ENCODE measurements around the gene NUB1.
A peak's percentile ranks its signal among the peaks of the same experiment; 100 is the strongest.

The NUB1 gene

DNA sequence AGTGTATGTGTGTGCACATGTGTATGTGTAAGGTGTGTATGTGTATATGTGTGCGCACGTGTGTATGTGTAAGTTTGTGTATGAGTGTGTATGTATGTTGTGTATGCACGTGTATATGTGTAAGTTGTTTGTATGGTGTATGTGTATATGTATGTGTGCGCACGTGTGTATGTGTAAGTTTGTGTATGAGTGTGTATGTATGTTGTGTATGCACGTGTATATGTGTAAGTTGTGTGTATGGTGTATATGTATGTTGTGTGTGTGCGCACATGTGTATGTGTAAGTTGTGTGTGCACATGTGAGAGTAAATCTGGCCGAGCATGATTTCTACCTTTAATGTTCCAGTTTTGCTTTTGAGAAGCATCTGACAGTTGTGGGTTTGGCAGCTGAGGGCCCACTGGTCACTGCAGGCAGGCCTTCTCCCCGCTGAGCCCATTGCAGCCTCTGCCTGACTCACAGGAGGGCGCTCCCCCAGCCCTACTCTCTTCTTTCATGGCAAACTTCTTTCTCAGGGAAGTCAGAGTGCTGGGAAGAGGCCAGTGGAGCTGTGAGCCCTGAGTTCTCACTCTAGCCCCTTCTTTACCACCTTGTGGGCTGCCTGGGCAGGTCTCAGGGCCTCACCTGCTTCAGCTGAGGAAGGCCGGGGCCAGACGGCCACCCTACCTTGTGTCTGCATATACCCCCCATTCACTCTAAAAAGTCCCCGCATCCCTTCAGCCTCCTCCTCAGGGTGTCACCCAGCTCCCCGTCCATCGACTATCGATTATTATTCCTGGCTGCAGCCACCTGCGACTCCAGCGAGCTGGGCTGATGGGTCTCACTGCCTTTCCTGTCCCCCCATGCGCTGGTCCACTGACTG, 57.1 kb downstream of the NUB1 start:
- Histone ChIP-seq H3K9ac (ENCODE audit: low read depth, low read length, poor library complexity) (no peak overlapping the region), H3K23ac (ENCODE audit: low read depth, low read length, poor library complexity) (peak overlapping the region; percentile 50), H2AK5ac (ENCODE audit: low read depth, low read length) (no peak overlapping the region), H2BK5ac (ENCODE audit: low read length) (no peak overlapping the region), H3K4ac (ENCODE audit: low read length) (no peak overlapping the region), H3K27me3 (ENCODE audit: control insufficient read depth in 3 of 3, insufficient read depth in 3 of 3, low read depth in 1 of 3, low read length in 3 of 3) (peaks cover 0 to 2% (median 0%) of the 10 kb centered on the region in 3 experiments), H3K14ac (ENCODE audit: low read length) (no peak overlapping the region), H3K79me1 (ENCODE audit: low read depth, low read length) (no peaks in the 10 kb centered on the region), H2AFZ (ENCODE audit: low read length) (no peak overlapping the region), H3K4me2 (ENCODE audit: insufficient read depth, low read length, poor library complexity, severe bottlenecking) (no peak overlapping the region), H2BK12ac (ENCODE audit: low read length) (no peak overlapping the region), H3K27ac (replicated peaks; ENCODE audit: low read length) (no peak overlapping the region), H4K8ac (ENCODE audit: low read depth, low read length) (no peak overlapping the region), H3K4me3 (ENCODE audit: low read length in 2 of 2) (no peak overlapping the region), H3K4me1 (ENCODE audit: control insufficient read depth in 2 of 2, insufficient read depth in 1 of 2, low read depth in 1 of 2, low read length in 2 of 2) (peaks cover 0 to 16% of the 10 kb centered on the region in 2 donors), H2BK15ac (ENCODE audit: low read length) (no peak overlapping the region), H3K36me3 (replicated peaks in 1 of 2; ENCODE audit: control insufficient read depth in 2 of 2, insufficient read depth in 2 of 2, low read length in 2 of 2) (peaks cover 13 to 18% of the 10 kb centered on the region in 2 donors), H3K9me3 (replicated peaks in 1 of 2; ENCODE audit: control insufficient read depth in 2 of 2, insufficient read depth in 1 of 2, low read depth in 1 of 2, low read length in 2 of 2) (peaks cover 0 to 7% of the 10 kb centered on the region in 2 donors), H3K18ac (ENCODE audit: low read length) (peak overlapping the region; percentile 9), H2BK120ac (ENCODE audit: low read depth, low read length) (no peak overlapping the region), H4K91ac (ENCODE audit: low read depth, low read length, poor library complexity) (no peak overlapping the region)
- 100% methylated on average over 3 to 4 of the region's 19 CpGs for WGBS, 2 donors (ENCODE audit: extremely low coverage in 2 of 2, insufficient read length in 2 of 2, insufficient replicate concordance in 1 of 2)
- DNase-seq (ENCODE audit: low spot score) = no peak

DNA sequence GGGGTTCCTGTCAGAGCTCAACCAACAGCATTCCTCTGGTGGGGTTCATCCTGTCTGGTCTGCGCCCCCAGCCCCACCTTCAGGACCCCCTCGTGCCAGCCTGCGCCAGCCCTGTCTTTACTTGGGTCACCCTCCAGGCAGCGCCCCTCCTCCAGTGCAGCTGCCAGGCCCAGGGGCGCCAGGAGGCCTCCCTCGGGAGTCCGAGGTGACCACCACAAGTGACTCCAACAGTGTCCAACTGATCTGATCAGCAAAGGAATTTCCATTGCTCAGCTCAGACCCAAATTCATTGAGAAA, 57.6 kb downstream of the NUB1 start:
- peaks cover 0 to 7% of the 10 kb centered on the region in 2 donors for H3K9me3 ChIP-seq (replicated peaks in 1 of 2; ENCODE audit: control insufficient read depth in 2 of 2, insufficient read depth in 1 of 2, low read depth in 1 of 2, low read length in 2 of 2)
- H3K4ac ChIP-seq (ENCODE audit: low read length) = no peak overlapping the region
- H2AK5ac ChIP-seq (ENCODE audit: low read depth, low read length) = no peak overlapping the region
- H2BK12ac ChIP-seq (ENCODE audit: low read length) = no peak overlapping the region
- H2BK5ac ChIP-seq (ENCODE audit: low read length) = no peak overlapping the region
- no peak overlapping the region for H3K9ac ChIP-seq (ENCODE audit: low read depth, low read length, poor library complexity)
- no peak for DNase-seq (ENCODE audit: low spot score)
- no peak overlapping the region for H2AFZ ChIP-seq (ENCODE audit: low read length)
- no peak overlapping the region for H3K27ac ChIP-seq (replicated peaks; ENCODE audit: low read length)
- H3K18ac ChIP-seq (ENCODE audit: low read length) = peak overlapping the region; percentile 9
- H3K14ac ChIP-seq (ENCODE audit: low read length) = no peak overlapping the region
- no CpG with 5 or more reads among the region's 7 CpGs for WGBS, 2 donors (ENCODE audit: extremely low coverage in 2 of 2, insufficient read length in 2 of 2, insufficient replicate concordance in 1 of 2)
- H3K4me3 ChIP-seq (ENCODE audit: low read length in 2 of 2) = no peak overlapping the region
- no peak overlapping the region for H4K91ac ChIP-seq (ENCODE audit: low read depth, low read length, poor library complexity)
- peaks cover 13 to 18% of the 10 kb centered on the region in 2 donors for H3K36me3 ChIP-seq (replicated peaks in 1 of 2; ENCODE audit: control insufficient read depth in 2 of 2, insufficient read depth in 2 of 2, low read length in 2 of 2)
- no peak overlapping the region for H2BK15ac ChIP-seq (ENCODE audit: low read length)
- H3K4me2 ChIP-seq (ENCODE audit: insufficient read depth, low read length, poor library complexity, severe bottlenecking) = no peak overlapping the region
- H4K8ac ChIP-seq (ENCODE audit: low read depth, low read length) = no peak overlapping the region
- H3K27me3 ChIP-seq (ENCODE audit: control insufficient read depth in 3 of 3, insufficient read depth in 3 of 3, low read depth in 1 of 3, low read length in 3 of 3) = peaks cover 0 to 2% (median 0%) of the 10 kb centered on the region in 3 experiments
- H3K23ac ChIP-seq (ENCODE audit: low read depth, low read length, poor library complexity) = peak overlapping the region; percentile 50
- H2BK120ac ChIP-seq (ENCODE audit: low read depth, low read length) = no peak overlapping the region
- H3K79me1 ChIP-seq (ENCODE audit: low read depth, low read length) = no peaks in the 10 kb centered on the region
- H3K4me1 ChIP-seq (ENCODE audit: control insufficient read depth in 2 of 2, insufficient read depth in 1 of 2, low read depth in 1 of 2, low read length in 2 of 2) = peaks cover 0 to 14% of the 10 kb centered on the region in 2 donors

DNA sequence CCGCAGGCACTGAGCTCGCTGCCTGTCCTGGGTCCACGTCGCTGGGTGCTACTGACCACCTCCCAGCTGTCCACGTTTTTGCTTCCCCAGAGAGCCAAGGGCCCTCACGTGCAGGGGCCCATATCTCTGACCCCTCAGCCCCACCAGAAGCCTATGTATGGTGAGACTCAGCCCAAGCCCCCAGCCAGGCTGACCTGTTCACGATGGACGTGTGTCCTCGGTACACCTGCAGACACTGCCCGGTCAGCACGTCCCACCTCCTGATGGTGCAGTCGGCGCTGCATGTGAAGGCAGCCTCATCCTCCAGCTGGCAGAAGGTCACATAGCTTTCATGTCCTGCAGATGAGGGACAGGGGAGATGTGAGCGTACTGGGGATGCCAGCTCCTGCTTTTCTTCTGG, 58.3 kb downstream of the NUB1 start:
- Histone ChIP-seq H4K8ac (ENCODE audit: low read depth, low read length) (peak overlapping the region; percentile 99), H2BK5ac (ENCODE audit: low read length) (no peak overlapping the region), H3K9me3 (replicated peaks in 1 of 2; ENCODE audit: control insufficient read depth in 2 of 2, insufficient read depth in 1 of 2, low read depth in 1 of 2, low read length in 2 of 2) (peaks cover 0 to 7% of the 10 kb centered on the region in 2 donors), H3K9ac (ENCODE audit: low read depth, low read length, poor library complexity) (no peak overlapping the region), H4K91ac (ENCODE audit: low read depth, low read length, poor library complexity) (no peak overlapping the region), H2BK15ac (ENCODE audit: low read length) (no peak overlapping the region), H3K4me2 (ENCODE audit: insufficient read depth, low read length, poor library complexity, severe bottlenecking) (no peak overlapping the region), H2AK5ac (ENCODE audit: low read depth, low read length) (peak overlapping the region; percentile 63), H2BK12ac (ENCODE audit: low read length) (no peak overlapping the region), H3K4ac (ENCODE audit: low read length) (no peak overlapping the region), H3K23ac (ENCODE audit: low read depth, low read length, poor library complexity) (peak overlapping the region; percentile 87), H3K27ac (replicated peaks; ENCODE audit: low read length) (no peak overlapping the region), H3K14ac (ENCODE audit: low read length) (peak overlapping the region; percentile 39), H3K27me3 (ENCODE audit: control insufficient read depth in 3 of 3, insufficient read depth in 3 of 3, low read depth in 1 of 3, low read length in 3 of 3) (peaks cover 0 to 2% (median 0%) of the 10 kb centered on the region in 3 experiments), H3K4me1 (ENCODE audit: control insufficient read depth in 2 of 2, insufficient read depth in 1 of 2, low read depth in 1 of 2, low read length in 2 of 2) (peaks cover 1 to 14% of the 10 kb centered on the region in 2 donors), H3K4me3 (ENCODE audit: low read length in 2 of 2) (no peak overlapping the region), H3K36me3 (replicated peaks in 1 of 2; ENCODE audit: control insufficient read depth in 2 of 2, insufficient read depth in 2 of 2, low read length in 2 of 2) (peaks cover 13 to 15% of the 10 kb centered on the region in 2 donors), H3K18ac (ENCODE audit: low read length) (peak overlapping the region; percentile 84), H2AFZ (ENCODE audit: low read length) (no peak overlapping the region), H3K79me1 (ENCODE audit: low read depth, low read length) (no peaks in the 10 kb centered on the region), H2BK120ac (ENCODE audit: low read depth, low read length) (no peak overlapping the region)
- no CpG with 5 or more reads among the region's 14 CpGs for WGBS, 2 donors (ENCODE audit: extremely low coverage in 2 of 2, insufficient read length in 2 of 2, insufficient replicate concordance in 1 of 2)
- no peak for DNase-seq (ENCODE audit: low spot score)

DNA sequence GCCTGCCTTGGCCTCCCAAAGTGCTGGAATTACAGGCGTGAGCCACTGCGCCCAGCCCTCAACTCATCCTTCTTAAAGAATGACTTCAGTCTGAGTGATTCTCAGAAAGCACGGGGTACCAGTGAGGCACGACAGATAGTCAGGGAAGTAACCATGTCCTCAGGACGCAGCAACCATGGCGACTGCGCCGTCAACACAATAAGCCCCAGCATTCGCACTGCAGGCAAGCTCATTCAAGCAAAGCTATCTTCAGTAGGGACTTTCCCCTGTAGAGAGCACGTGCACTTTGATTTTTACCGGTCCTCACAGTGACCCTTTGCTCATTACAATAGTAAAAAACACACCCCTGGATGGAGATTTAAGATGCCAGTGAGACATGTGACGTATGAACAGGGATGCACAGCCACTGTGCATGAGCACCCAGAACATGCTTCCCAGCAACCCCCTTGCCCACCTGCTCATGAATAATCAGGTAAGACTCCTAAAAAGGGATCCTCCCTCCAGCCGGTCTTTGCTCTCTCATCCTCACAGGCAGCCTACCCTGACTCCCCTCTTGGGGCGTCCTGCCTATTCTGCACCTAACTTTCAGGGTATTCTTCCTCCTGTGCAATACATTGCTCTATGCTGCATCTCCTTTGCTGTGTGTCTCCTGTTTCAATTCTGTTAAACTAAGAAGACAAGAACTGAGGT, 59.2 kb downstream of the NUB1 start:
- Histone ChIP-seq H3K4ac (ENCODE audit: low read length) (no peak overlapping the region), H4K91ac (ENCODE audit: low read depth, low read length, poor library complexity) (no peak overlapping the region), H3K23ac (ENCODE audit: low read depth, low read length, poor library complexity) (no peak overlapping the region), H2BK12ac (ENCODE audit: low read length) (no peak overlapping the region), H3K27me3 (ENCODE audit: control insufficient read depth in 3 of 3, insufficient read depth in 3 of 3, low read depth in 1 of 3, low read length in 3 of 3) (peaks cover 0 to 2% (median 0%) of the 10 kb centered on the region in 3 experiments), H3K9ac (ENCODE audit: low read depth, low read length, poor library complexity) (no peak overlapping the region), H3K36me3 (replicated peaks in 1 of 2; ENCODE audit: control insufficient read depth in 2 of 2, insufficient read depth in 2 of 2, low read length in 2 of 2) (peaks cover 15 to 18% of the 10 kb centered on the region in 2 donors), H3K27ac (replicated peaks; ENCODE audit: low read length) (no peak overlapping the region), H3K4me3 (ENCODE audit: low read length in 2 of 2) (no peak overlapping the region), H4K8ac (ENCODE audit: low read depth, low read length) (no peak overlapping the region), H2BK120ac (ENCODE audit: low read depth, low read length) (no peak overlapping the region), H2AFZ (ENCODE audit: low read length) (no peak overlapping the region), H3K79me1 (ENCODE audit: low read depth, low read length) (no peaks in the 10 kb centered on the region), H3K4me2 (ENCODE audit: insufficient read depth, low read length, poor library complexity, severe bottlenecking) (no peak overlapping the region), H3K9me3 (replicated peaks in 1 of 2; ENCODE audit: control insufficient read depth in 2 of 2, insufficient read depth in 1 of 2, low read depth in 1 of 2, low read length in 2 of 2) (peaks cover 0 to 7% of the 10 kb centered on the region in 2 donors), H2BK5ac (ENCODE audit: low read length) (no peak overlapping the region), H2BK15ac (ENCODE audit: low read length) (no peak overlapping the region), H3K18ac (ENCODE audit: low read length) (no peak overlapping the region), H3K4me1 (ENCODE audit: control insufficient read depth in 2 of 2, insufficient read depth in 1 of 2, low read depth in 1 of 2, low read length in 2 of 2) (peaks cover 1 to 14% of the 10 kb centered on the region in 2 donors), H2AK5ac (ENCODE audit: low read depth, low read length) (no peak overlapping the region), H3K14ac (ENCODE audit: low read length) (no peak overlapping the region)
- no peak for DNase-seq (ENCODE audit: low spot score)
- WGBS, 2 donors (ENCODE audit: extremely low coverage in 2 of 2, insufficient read length in 2 of 2, insufficient replicate concordance in 1 of 2) = no CpG with 5 or more reads among the region's 14 CpGs

Data from neuronal stem cell (in vitro differentiated cells).